DOHH2 (cell line): ENCODE measurements around the gene ENDOD1.

Experiments
- H3F3A ChIP-seq: fragments of 200-600 bp; sonication (generic), shearing (Covaris generic); 2 replicates; pipeline ENCODE4 v1.6.0; 2016; ENCODE audit warnings: antibody characterized with exemption, mild to moderate bottlenecking; ENCODE audit not compliant: control insufficient read depth, insufficient read depth
- H3K27ac ChIP-seq: fragments of 200-600 bp; sonication (generic); 2 replicates; pipeline ENCODE4 v1.5.1; 2014; ENCODE audit warnings: low read depth, mild to moderate bottlenecking, low read length, moderate library complexity
- H3K27me3 ChIP-seq: fragments of 200-600 bp; sonication (generic); 2 replicates; pipeline ENCODE4 v1.6.1; 2014; ENCODE audit warnings: mild to moderate bottlenecking, low read length, mixed read lengths; ENCODE audit not compliant: control insufficient read depth
- H3K36me3 ChIP-seq: fragments of 200-600 bp; sonication (generic); 2 replicates; pipeline ENCODE4 v1.6.1; 2014; ENCODE audit warnings: mild to moderate bottlenecking, low read length, moderate library complexity, mixed read lengths; ENCODE audit not compliant: control insufficient read depth
- H3K4me1 ChIP-seq: fragments of 200-600 bp; sonication (generic); 2 replicates; pipeline ENCODE4 v1.6.1; 2014; ENCODE audit warnings: mild to moderate bottlenecking, low read length, mixed read lengths; ENCODE audit not compliant: control insufficient read depth
- H3K4me2 ChIP-seq: fragments of 200-600 bp; sonication (generic); 2 replicates; pipeline ENCODE4 v1.6.0; 2014; ENCODE audit warnings: mild to moderate bottlenecking, low read length, moderate library complexity
- H3K4me3 ChIP-seq: fragments of 200-600 bp; sonication (generic); 2 replicates; pipeline ENCODE4 v1.5.1; 2014; ENCODE audit warnings: mild to moderate bottlenecking, low read length, mixed read lengths
- H3K79me2 ChIP-seq: fragments of 200-600 bp; sonication (generic); 2 replicates; pipeline ENCODE4 v1.6.1; 2014; ENCODE audit warnings: mild to moderate bottlenecking, low read length, mixed read lengths; ENCODE audit not compliant: control insufficient read depth
- H3K9me2 ChIP-seq: fragments of 200-600 bp; sonication (generic); replicated peaks from 2 replicates; pipeline ENCODE4 v1.6.1; 2014; ENCODE audit warnings: mild to moderate bottlenecking, low read length, mixed read lengths; ENCODE audit not compliant: control insufficient read depth
- H3K9me3 ChIP-seq: fragments of 200-600 bp; sonication (generic); 2 replicates; pipeline ENCODE4 v1.6.1; 2014; ENCODE audit warnings: antibody characterized with exemption, low read length, mixed read lengths; ENCODE audit not compliant: control insufficient read depth, insufficient read depth
- H4K20me1 ChIP-seq: fragments of 200-600 bp; sonication (generic); 2 replicates; pipeline ENCODE4 v1.6.0; 2014; ENCODE audit warnings: low read depth, mild to moderate bottlenecking, antibody characterized with exemption, low read length, moderate library complexity; ENCODE audit not compliant: control insufficient read depth, insufficient read depth
- CTCF ChIP-seq: fragments of 200-600 bp; sonication (generic); IDR thresholded peaks from one replicate; pipeline ENCODE4 v1.5.1; 2014; ENCODE audit warnings: antibody characterized with exemption, mild to moderate bottlenecking, low read depth, low read length; ENCODE audit not compliant: poor library complexity, severe bottlenecking
- EZH2phosphoT487 ChIP-seq: fragments of 200-600 bp; sonication (generic); IDR thresholded peaks from 2 replicates; pipeline ENCODE4 v1.6.1; 2017; ENCODE audit warnings: borderline replicate concordance, mild to moderate bottlenecking, antibody characterized with exemption, low read length, moderate library complexity, mixed read lengths

ENDOD1 gene

GRCh38 chr11:95163106-95163505, 73.5 kb downstream of the ENDOD1 start:
- H3F3A ChIP-seq: no peaks in the 10 kb centered on the region
- no peaks in the 10 kb centered on the region for H4K20me1 ChIP-seq
- no peak for TF ChIP-seq CTCF
- no peak for TF ChIP-seq EZH2phosphoT487
- no peak overlapping the region for H3K4me3 ChIP-seq
- no peak overlapping the region for H3K27ac ChIP-seq
- H3K4me1 ChIP-seq: no peaks in the 10 kb centered on the region
- no peak overlapping the region for H3K4me2 ChIP-seq
- no peaks in the 10 kb centered on the region for H3K9me2 ChIP-seq
- H3K9me3 ChIP-seq: no peaks in the 10 kb centered on the region
- H3K27me3 ChIP-seq: no peaks in the 10 kb centered on the region
- H3K36me3 ChIP-seq: no peaks in the 10 kb centered on the region
- no peaks in the 10 kb centered on the region for H3K79me2 ChIP-seq

- H4K20me1 ChIP-seq: no peaks in the 10 kb centered on the region
- H3K4me3 ChIP-seq: no peak overlapping the region
- H3K4me2 ChIP-seq: no peak overlapping the region
- H3K9me3 ChIP-seq: no peaks in the 10 kb centered on the region
- H3F3A ChIP-seq: no peaks in the 10 kb centered on the region
- H3K36me3 ChIP-seq: no peaks in the 10 kb centered on the region
- no peaks in the 10 kb centered on the region for H3K4me1 ChIP-seq
- H3K9me2 ChIP-seq: no peaks in the 10 kb centered on the region
- H3K27me3 ChIP-seq: no peaks in the 10 kb centered on the region
- H3K79me2 ChIP-seq: no peaks in the 10 kb centered on the region
- TF ChIP-seq EZH2phosphoT487 (no peak), CTCF (no peak)
- no peak overlapping the region for H3K27ac ChIP-seq
Observed at GRCh38 chr11:95165638-95166037, 76.0 kb downstream of the ENDOD1 start.

GRCh38 chr11:95166781-95167180, 77.1 kb downstream of the ENDOD1 start:
- no peak for TF ChIP-seq CTCF
- no peak for TF ChIP-seq EZH2phosphoT487
- Histone ChIP-seq H3K27ac (no peak overlapping the region), H3K4me3 (no peak overlapping the region), H3K27me3 (no peaks in the 10 kb centered on the region), H3K4me1 (no peaks in the 10 kb centered on the region), H3K9me3 (no peaks in the 10 kb centered on the region), H3K36me3 (no peaks in the 10 kb centered on the region), H4K20me1 (no peaks in the 10 kb centered on the region), H3K79me2 (no peaks in the 10 kb centered on the region), H3K4me2 (no peak overlapping the region), H3F3A (no peaks in the 10 kb centered on the region), H3K9me2 (no peaks in the 10 kb centered on the region)

GRCh38 chr11:95170294-95170693, 80.6 kb downstream of the ENDOD1 start:
- no peaks in the 10 kb centered on the region for H3K9me2 ChIP-seq
- H3K79me2 ChIP-seq: no peaks in the 10 kb centered on the region
- no peaks in the 10 kb centered on the region for H3F3A ChIP-seq
- no peak overlapping the region for H3K27ac ChIP-seq
- no peaks in the 10 kb centered on the region for H3K27me3 ChIP-seq
- no peaks in the 10 kb centered on the region for H3K4me1 ChIP-seq
- no peaks in the 10 kb centered on the region for H3K9me3 ChIP-seq
- H4K20me1 ChIP-seq: no peaks in the 10 kb centered on the region
- no peak overlapping the region for H3K4me2 ChIP-seq
- TF ChIP-seq EZH2phosphoT487: no peak
- no peak for TF ChIP-seq CTCF
- H3K36me3 ChIP-seq: peaks cover 18% of the 10 kb centered on the region
- H3K4me3 ChIP-seq: no peak overlapping the region
